NCI-H187 (cell line): Measurements from ENCODE around the gene NDUFC2.
"Not testable (repeated sequence)": the region's sequence is repeated elsewhere in the genome, so short reads cannot be mapped to it uniquely, and the experiment has no call there.

Experiments used
- DNase-seq, 2 experiments: peaks; one replicate each; lab custom pipeline; 2025; lab: John Stamatoyannopoulos, UW

Gene NDUFC2

DNA sequence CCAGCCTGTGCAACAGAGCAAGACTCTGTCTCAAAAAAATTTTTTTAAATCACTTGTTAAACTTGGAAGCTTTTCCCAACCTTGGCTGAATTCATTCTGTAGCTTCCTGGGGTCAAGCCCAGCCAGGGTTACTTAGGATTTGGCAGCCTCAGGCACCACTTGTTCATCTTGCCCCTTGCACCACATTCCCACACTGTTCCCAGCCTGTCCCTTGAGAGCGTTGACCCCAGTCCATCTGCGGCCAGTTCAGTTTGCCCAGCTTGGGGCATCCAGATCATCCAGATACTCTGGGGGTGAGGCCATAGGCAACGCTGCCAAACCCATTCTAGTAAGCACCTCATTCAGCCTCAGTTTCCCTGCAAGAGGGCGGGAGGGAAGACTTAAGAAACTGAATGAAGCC lies 24.7 kb downstream of the NDUFC2 start:
- DNase-seq, result no peak

DNA sequence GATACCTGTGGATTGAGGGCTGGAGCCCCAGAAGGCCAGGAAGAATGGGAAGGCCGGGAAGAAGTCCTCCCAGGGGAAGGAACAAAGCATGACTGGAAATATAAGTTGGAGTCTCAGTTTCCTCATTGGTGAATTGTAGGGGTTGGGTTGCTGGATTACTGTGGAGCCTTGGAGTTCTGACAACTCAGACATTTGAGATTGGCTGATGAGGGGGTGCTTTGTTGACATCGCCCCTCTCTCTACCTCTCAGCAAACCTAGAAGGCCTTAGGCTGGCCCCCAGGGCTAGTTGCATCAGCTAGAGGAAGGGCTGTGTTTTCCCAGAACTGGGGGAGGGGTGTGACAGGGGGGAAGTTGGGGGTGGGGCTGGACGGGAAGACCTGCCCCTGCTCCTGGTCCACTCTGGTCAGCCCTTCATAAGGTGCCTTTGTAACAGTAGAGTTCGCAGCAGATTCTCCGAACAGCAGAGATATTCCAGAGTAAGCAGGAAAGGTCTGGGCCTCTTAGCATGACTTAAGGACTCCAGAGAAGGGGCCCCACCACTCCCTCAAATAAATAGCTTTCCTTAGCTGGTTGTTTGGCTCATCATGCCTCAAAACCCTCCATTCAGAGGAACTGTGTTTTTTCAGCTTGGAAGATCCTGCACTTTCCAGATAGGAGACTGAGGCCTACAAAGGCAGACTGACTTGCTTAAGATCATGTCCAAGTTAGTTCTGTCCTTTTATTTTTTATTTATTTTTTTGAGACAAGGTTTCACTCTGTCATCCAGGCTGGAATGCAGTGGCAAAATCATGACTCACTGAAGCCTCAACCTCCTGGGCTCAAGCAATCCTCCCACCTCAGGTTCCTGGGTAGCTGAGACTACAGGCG lies 28.5 kb downstream of the NDUFC2 start:
- no peak for DNase-seq

DNA sequence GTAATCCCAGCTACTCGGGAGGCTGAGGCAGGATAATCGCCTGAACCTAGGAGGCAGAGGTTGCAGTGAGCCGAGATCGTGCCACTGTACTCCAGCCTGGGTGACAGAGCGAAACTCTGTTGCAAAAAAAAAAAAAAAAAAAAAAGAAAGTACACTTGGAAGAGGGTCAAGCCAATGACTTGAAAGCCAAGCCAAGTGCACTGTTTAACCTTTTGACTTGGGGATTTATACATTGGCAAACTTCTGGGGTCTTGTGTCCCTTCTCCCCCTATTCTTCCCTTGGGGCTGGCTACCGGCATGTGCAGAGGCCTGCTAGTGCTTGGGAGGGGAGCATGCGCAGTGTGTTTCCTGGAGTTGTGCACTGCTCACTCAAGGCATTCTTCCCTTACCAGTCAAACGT lies 30.3 kb downstream of the NDUFC2 start:
- DNase-seq, result no peak

DNA sequence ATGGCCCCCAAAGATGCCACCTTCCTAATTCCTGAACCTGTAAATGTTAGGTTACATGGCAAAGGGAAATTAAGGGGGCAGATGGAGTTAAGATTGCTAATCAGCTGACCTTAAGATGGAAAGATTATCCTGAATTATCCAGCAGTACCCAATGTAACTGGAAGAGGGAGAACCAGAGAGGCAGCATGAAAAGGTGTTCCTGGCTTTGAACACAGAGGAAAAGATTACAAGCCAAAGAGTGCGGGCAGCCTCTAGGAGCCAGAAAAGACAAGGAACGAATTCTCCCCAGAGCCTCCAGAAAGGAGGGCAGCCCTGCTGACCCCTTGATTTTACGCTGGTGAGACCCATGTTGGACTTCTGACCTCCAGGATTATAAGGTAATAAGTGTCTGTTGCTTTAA lies 31.1 kb downstream of the NDUFC2 start:
- no peak for DNase-seq

DNA sequence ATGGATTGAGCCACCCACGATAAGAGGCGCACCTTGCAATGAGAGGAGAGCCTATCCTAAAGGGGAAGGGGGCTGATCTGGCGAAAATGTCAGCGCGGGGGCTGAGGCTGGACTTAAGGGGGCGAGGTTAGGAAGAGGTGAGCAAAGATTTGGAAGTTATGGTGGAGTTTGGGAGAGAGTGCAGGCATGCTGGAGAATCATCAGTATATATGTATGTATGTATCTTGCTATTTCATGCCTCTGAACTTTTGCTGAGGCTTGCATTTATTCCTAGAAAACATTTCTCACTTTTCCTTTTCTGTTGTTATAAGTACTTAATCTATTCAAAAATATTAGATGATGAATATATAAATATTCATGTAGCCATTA lies 33.2 kb downstream of the NDUFC2 start:
- no peak for DNase-seq

DNA sequence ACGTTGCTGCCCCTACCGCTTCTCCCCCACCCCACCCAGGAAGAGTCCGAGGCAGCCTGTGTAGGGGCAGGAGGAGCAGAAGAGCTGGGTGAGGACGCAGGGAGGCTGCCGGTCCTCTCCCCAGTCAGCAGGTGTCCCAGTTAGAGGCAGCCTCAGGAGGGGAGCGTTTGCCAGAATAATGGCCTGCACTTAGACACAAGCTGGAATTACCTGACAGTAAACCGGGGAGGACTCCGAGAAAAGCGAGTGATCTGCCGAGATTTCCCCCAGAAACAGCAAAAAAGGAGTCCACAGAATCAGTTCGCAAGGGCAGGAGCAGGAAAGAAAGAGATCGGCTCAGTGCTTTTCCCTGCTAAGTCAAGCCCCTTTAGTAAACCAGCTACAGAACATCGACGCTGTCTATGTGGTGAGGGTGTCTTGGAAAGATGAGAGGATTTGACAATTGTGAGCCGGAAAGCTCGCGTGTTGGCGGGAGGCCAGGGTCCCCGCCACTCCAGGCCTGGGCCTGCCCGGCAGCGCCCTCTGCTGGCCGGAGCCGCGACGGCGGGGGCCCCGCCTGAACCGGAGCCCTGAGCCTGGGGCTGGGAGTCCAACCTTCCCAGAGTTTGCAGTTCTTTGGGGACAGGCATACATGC lies 33.7 kb downstream of the NDUFC2 start:
- DNase-seq, result peak; percentile 41 to 72

DNA sequence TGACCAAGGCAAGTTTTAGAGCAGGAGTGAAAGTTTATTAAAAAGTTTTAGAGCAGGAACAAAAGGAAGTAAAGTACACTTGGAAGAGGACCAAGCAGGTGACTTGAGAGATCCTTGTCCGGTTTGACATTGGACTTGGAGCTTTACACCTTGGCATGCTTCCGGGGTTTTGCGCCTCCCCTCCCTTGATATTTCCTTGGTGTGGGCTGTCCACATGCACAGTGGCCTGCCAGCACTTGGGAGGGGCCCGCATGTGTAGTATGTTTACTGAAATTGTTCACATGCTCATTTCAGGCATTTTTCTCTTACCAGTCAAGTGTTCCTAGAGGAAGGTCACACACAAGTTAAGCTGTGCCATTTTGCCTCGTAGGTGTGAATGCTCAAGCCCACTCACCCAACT lies 35.0 kb downstream of the NDUFC2 start:
- DNase-seq, result no peak

DNA sequence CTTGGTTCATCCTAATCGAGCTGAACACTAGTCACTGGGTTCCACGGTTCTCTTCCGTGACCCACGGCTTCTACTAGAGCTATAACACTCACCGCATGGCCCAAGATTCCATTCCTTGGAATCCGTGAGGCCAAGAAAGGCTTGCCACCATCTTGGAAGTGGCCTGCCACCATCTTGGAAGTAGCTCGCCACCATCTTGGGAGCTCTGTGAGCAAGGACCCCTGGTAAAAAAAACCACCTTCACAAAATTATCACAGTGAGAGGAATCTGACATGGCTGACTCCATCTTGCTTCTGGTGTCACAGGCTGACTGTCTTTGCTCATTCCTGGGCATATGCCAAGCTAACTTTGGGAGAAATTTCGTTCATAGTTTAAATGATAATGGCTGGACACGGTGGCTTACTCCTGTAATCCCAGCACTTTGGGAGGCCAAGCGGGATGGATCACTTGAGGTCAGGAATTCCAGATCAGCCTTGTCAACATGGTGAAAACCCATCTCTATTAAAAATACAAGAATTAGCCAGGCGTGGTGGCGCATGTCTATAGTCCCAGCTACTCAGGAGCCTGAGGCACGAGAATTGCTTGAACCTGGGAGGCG lies 37.7 kb downstream of the NDUFC2 start:
- no peak for DNase-seq

DNA sequence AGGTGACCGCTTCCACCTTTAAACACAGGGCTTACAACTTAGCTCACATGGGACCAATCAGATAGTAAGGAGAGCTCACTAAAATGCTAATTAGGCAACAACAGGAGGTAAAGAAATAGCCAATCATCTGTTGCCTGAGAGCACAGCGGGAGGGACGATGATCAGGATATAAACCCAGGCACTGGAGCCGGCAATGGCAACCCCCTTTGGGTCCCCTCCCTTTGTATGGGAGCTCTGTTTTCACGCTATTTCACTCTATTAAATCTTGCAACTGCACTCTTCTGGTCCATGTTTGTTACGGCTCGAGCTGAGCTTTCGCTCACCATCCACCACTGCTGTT lies 38.3 kb downstream of the NDUFC2 start:
- DNase-seq, result not testable (repeated sequence)

DNA sequence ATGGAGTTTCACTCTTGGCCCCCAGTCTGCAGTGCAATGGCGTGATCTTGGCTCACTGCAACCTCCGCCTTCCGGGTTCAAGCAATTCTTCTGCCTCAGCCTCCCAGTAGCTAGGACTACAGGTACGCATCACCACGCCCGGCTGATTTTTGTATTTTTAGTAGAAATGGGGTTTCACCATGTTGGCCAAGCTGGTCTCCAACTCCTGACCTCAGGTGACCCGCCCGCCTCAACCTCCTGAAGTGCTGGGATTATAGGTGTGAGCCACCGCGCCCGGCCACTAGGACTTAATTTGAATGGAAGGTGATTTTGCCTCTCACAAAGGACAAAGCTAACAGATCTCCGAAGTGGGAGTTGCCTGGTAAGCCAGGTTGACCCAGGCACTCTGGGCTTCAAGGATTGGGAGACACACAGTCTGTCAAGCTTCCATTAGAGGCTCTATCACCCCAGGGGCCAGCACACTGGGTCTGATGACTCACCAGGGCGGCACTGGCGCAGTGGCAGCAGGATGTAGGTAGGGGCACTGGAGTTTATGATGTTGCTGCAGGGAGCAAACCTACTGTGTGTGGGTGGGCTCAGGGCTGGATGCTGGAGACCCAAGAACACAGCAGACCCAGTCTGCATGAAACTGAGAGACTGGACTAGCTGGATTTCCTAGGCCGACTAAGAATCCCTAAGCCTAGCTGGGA lies 38.8 kb downstream of the NDUFC2 start:
- no peak for DNase-seq

DNA sequence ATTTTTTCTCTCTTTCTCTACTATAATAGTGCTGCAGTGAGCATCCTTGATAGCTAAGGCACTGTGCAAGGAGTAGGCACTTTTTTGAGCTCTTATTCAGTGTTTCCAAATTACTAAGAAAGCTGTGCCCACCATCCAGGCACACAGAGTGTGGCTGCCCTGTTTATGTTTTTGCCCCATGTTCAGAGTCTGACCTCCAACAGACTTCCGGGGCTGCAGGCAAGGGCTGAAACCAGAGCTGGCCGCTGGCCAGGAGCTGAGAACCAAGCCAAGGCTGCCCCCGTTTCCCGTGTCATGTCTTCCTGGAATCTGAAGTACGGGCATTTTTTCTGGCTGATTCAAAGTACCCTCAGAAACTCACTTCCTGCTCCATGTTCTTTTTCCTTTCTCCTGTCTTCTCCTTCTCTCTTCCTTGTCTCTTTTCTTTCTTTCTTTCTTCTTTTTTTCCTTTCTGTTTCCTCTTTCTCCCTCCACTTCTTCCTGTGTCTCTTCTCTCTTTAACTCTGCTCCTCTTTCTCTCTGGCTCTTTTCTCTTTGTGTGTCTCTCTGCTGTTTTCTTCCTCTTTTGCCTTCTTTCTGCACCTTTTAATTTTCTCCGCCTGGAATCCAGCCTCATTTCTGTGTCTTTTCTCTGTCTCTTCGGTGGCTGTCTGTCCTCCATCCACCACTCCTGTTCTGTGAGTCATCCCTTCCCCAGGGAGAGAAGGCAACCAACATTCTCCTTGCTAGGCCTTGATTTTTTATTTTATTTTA lies 39.6 kb downstream of the NDUFC2 start:
- DNase-seq, result no peak

DNA sequence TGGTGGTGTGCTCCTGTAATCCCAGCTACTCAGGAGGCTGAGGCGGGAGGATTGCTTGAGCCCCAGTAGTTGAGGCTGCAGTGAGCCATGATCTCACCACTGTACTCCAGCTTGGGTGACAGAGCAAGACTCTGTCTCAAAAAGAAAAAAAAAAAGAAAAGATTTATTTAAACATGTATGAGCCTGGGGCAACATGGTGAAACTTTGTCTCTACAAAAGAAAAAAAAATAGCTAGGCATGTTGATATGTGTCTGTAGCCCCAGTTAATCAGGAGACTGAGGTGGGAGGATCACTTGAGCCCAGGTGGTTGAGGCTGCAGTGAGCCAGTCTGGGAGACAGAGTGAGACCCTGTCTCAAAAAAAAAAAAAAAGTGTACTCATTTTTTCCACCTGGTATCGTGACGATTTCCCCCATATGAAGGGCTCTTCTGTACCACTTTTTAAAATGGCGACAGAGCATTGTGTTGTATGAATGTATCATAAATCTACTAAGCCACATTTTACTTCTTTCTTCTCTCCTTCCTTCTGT lies 40.2 kb downstream of the NDUFC2 start:
- no peak for DNase-seq

DNA sequence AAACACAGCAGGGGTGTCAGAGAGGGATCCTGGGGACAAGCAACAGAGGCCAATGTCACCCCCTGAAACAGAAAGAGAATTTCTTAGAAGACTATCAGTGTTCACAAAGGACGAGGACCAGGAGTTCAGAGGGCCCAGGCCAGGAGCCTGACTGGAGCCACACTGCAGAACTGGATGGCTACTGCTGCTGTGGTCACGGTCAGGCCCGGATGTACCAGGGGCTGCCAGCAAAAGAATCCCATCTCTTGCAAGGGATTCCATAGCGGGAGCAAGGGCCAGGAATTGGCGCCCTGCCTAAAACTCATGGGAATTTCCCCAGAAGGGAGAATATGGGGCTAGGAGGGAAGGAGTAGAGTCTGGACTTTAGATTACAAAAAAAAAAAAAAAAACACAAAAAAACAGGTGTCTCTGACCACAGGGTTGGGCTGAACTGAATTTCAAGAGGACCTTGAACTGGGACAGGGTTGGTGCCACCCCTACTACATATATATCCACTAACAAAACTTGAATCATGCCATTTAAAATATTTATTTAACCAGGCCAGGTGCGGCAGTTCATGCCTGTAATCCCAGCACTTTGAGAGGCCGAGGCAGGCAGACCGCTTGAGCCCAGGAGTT lies 40.9 kb downstream of the NDUFC2 start:
- DNase-seq, result no peak

DNA sequence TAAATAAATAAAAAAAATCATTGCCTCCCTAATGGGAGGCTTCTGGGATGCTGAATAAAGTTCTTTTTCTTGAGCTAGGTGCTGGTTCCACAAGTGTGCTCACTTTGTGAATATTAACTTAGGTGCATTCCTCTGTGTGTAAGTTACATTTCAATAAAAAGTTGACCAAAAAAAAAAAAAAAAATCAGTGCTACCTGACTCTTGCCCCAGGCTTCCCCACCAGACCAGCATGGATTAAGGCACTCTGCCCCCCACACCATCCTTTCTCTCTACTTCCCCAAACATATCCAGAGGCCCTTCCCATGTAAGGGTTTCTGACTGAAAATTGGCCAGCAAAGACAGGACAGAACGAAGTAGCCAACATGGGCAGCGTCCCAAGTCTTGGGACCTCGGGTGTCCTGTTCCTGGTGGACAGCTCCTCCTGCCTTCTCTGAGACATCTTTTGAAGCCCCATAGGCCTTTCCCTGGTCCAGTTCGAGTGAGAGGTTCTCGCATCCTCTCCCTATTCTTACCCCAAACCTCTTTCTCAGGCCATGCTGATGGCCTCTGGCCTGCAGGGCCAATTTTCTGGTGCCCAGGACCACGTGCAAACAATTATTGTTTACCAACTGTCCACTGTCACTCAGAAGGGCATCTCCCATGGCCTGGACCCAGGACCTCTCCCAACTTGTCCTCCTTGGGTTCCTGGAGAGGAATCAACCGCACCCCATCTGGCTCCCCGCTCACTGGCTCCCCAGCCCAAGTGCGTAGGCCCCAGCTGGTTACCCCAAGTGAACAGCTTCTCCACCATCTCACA lies 41.6 kb downstream of the NDUFC2 start:
- DNase-seq, result no peak

DNA sequence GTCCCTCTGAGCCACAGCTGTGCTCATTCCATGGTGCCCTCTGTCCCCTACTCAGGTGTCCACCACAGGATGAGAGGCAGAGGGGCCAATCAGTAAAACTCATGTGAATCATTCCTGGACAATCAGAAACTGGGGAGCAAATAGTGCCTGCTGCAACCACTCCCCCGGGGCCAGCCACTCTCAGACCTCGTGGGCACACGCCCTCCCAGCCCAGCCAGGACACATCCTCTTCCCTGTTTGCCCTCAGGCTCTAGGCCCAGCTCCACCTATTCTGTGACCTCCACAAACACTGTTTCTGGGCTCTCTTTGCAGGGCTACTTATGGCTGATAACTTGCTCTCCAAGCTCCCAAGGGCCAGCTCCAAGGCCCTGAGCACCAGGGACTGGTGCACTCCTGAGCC lies 42.6 kb downstream of the NDUFC2 start:
- DNase-seq, result no peak

DNA sequence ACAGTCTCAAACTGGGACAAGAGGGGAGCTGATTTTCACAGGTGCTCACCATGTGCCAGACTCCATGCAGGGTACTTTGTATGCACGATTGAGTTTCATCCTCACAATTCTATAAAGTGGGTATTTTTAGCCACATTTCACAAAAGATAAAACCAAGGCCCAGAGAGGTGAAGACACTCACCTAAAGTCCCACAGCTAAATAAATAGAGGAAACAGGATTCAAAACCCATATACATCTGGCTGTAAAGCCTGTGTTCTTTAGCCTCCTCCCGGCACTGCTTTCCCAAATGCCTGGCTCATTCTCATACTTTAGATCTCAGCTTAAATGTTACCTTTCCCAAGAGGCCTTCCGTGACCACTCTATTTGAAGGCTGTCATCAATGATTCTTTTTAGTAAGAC lies 43.3 kb downstream of the NDUFC2 start:
- DNase-seq, result no peak

DNA sequence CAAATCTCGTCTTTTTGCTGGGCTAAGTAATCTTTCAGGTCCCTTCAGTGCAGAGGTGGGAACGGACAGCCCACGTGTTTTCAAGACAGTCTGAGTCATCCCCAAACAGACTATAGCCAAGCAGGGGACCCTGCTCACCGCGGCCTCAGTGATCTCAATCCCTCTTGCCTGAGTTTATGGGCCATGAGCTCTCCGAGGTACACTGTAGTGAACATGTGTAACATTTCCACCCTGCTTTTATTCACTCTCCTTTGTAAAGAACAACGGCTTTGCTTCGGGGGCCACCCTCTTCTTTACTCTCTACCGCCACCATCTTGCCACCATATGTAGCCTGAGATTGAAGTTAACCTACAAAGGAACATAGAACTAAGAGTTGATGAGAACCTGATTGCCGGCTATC lies 45.0 kb downstream of the NDUFC2 start:
- no peak for DNase-seq

DNA sequence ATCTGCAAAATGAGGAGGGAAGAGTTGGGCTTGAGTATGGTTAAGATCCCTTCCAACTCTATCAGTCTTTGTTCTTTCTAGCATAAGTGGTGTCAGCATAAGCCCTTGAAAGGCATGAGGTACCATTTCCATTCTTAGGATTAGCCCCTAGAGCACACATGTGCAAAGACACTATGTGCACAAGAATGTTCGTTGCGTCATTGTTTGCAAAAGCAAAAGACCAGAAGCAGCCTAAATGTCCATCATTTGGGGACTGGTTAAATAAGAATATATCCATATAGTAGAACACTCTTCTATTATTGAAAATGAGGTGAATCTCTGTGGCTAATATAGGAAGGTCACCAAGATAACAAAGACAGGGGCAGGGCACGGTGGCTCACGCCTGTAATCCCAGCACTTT lies 46.6 kb downstream of the NDUFC2 start:
- no peak for DNase-seq

DNA sequence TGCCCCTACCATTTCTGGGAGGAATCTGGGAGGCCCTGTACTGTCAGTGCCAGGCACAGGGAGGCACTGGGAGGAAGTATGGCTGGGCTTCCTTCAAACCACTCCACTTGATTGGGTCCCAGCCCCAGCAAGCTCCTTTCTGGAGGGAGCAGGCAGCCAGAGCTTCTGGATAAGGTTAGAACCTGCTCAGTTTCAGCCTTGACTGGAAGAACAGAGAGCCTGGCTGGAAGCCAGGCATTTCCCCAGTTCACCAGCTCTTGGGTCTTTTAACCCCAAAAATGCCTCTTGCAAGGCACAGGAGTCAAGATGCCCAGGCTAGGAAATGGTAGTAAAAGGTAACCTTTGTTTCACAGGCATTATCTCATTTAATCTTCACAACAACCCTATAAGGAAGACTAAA lies 47.6 kb downstream of the NDUFC2 start:
- DNase-seq, result no peak

DNA sequence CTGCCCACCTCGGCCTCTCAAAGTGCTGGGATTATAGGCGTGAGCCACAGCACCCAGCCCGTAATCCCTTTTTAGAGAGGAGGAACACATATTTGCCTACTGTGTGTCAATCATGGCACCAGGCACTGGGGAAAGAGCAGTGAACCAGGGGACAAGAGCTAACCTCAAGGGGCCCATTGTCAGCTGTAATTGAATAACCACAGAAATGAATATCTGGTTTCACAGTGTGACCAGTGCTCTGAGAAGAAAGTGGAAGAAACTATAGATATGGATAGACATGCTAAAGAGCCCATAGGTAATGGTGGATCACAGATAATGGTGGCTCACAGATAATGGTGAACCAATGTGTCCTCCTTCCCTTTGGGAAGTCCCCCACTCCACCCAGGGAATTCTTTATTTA lies 48.0 kb downstream of the NDUFC2 start:
- DNase-seq, result no peak
